Colon (tissue), 2 donors: Measurements from ENCODE around the gene COLGALT1.
"Not testable (repeated sequence)": the region's sequence is repeated elsewhere in the genome, so short reads cannot be mapped to it uniquely, and the experiment has no call there.

Experiments
- FAIRE-seq: peaks from 2 replicates; lab custom pipeline; 2012; peaks lifted over from hg19 to GRCh38; lab: Jason Lieb, UNC
- donor health status: control.
- donor health status: control.

COLGALT1 gene

DNA sequence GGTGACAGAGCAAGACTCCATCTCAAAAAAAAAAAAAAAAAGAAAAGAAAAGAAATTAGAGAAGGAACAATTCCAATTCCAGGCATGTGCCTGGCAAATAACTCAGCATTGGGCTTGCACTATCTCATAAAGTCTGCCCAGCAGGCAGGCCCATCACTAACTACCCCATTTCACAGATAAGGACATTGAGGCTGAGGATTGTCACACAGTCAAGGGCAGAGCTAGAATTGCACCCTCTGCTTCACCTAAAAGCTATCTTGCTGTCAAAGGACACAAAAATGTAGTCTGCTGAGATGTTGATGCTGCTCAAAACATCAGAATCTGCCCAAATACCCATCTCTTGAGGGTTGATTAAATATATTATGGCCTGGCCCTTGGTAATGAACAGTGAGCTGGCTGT lies 20.7 kb upstream of the COLGALT1 start:
- no peak for FAIRE-seq

DNA sequence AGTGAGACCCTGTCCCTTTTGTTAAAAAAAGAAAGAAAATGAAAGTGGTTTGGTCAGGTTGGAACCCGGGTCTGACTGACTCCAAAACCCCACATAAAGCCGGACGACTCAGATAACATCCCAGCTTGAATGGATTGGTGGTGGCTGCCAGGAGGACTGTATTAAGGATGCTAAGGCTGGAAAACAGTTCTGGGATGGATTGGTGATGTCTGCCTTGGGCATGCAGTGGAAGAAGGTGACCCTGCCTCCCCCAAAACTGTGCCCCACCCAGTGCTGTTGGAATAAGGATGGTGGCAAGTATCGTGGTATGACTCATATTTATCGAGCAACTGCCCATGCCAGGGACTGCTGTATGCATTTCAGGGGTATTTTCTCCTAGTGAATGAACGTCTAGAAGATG lies 18.5 kb upstream of the COLGALT1 start:
- FAIRE-seq = no peak

GRCh38 chr19:17538684-17539237 lies 16.7 kb upstream of the COLGALT1 start:
- FAIRE-seq = no peak

DNA sequence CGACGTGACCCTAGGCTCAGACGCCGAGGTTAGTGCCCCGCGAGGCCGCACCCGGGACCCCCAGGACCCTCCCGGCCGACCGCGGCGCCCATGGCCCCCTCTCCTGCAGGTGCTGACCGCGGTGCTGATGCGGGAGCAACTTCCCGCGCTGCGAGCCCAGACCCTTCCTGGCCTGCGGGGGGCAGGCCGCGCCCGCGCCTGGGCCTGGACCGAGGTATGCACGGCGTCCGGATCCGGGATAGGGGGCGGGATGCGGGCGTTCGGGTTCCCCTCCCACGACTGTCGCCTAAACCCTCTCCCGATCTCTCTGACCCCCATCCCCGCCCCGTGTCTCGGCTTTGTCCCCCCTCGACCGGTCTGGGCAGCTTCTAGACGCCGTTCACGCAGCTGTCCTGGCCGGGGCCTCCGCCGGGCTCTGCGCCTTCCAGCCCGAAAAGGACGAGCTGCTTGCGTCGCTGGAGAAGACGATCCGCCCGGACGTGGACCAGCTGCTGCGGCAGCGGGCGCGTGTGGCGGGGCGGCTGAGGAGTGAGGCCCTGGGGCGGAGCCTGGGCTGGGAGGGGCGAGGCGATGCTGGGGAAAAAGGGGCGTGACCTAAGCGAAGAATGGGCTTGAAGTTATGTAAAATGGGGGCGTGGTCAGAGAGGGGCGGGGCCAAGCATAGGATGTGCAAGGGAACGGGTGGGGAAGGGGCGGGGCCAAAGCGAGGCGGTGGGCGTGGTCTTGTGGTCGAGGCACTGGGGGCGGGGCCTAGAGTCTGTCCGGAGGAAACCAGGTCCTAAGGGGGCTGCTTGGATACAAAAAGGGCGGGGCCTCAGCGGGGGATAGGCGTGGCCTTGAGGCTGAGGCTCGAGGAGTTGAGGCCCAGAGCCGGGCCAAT lies 16.0 kb upstream of the COLGALT1 start:
- FAIRE-seq = no peak

DNA sequence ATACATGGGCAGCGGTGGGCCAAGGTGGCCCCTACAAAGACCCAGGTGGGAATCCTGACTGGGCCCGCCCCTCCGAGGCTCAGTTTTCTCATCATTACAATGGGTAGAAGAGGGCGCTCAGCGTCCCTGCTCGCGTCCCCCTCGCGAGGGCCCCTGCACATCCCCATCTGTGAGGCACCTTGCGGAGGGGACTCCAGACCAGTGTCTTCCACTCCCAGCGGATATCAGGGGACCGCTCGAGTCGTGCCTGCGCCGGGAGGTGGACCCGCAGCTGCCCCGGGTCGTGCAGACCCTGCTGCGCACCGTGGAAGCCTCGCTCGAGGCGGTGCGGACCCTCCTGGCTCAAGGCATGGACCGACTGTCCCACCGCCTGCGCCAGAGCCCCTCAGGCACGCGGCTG lies 15.3 kb upstream of the COLGALT1 start:
- FAIRE-seq = no peak

DNA sequence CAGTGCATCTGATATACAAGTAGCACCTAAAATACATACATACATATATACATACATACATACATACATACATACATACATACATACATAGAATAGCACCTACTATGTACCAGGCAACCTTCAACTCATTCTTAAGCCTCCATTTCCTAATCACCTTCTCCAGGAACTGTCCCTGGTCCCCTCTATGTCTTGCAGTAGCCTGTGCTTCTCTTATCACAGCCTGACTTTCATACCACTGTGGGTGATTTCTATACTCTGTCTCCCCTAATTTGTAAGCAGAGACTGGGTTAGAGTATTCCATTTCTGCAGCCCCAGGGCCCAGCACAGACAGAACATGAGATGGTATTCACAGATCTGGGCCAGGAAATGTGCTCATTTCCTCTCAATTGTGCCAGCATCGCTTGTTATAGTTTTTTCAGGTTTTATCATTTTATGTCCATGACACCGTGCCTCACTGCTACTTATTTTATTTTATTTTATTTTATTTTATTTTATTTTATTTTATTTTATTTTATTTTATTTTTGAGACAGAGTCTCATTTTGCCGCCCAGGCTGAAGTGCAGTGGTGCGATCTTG lies 14.2 kb upstream of the COLGALT1 start:
- no peak for FAIRE-seq

DNA sequence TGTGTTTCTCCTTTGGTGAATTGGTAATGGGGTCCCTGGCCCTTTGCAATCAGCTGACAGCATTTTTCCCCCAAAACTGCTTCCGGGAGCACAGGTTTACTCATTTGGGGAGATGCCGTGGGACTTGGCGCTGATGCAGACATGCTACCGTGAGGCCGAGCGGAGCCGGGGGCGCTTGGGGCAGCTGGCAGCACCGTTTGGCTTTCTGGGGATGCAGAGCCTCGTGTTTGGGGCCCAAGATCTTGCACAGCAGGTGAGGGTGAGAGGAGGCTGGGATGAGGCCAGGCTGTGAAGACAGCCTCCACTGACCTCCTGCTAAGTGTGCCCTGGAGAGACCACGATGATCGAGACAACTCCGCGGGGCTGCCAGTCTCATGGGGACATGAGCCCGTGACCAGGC lies 13.4 kb upstream of the COLGALT1 start:
- FAIRE-seq = no peak

- no peak for FAIRE-seq
These were observed 12.5 kb upstream of the COLGALT1 start for GRCh38 chr19:17542793-17543582.

DNA sequence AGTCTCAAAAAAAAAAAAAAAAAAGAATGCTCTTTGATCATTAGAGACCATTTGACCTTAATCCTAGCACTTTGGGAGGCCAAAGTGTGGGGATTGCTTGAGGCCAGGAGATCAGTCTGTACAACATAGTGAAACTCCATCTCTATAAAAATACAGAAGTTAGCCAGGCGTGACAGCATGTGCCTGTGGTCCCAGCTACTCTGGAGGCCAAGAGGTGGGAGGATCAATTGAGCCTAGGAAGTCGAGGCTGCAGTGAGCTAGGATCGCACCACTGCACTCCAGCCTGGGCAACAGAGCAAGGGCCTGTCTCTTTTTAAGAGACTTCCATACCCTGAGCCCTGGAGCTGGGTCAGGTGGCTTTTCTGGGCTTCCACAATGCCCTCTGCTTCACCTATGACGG lies 11.5 kb upstream of the COLGALT1 start:
- no peak for FAIRE-seq

- FAIRE-seq = no peak
These were observed 11.0 kb upstream of the COLGALT1 start for GRCh38 chr19:17544418-17544817.

- no peak for FAIRE-seq
These were observed 7.3 kb upstream of the COLGALT1 start for GRCh38 chr19:17548145-17548544.

- no peak for FAIRE-seq
These were observed 6.2 kb upstream of the COLGALT1 start for GRCh38 chr19:17549085-17549740.

DNA sequence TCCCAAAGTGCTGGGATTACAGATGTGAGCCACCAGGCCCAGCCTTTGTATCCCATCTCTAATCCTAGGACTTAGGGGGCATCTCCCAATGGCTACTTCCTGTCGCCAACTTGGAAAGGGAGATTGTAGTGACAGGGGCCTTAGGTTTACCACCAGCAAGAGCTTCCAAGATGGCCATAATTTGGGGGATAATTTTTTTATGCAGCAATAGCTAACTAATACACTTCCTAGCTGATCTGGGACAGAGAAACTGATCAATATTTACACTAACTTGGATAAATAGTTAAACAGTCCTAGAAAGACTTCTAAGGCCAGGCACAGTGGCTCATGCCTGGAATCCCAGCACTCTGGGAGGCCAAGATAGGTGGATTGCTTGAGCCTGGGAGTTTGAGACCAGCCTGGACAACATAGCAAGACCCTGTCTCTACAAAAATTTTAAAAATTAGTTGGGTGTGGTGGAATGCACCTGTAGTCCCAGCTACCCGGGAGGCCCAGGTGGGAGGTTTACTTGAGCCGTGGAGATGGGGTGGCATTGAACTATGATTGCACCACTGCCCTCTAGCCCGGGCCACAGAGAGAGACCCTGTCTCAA lies 5.3 kb upstream of the COLGALT1 start:
- FAIRE-seq = no peak

GRCh38 chr19:17552735-17553134 lies 2.7 kb upstream of the COLGALT1 start:
- FAIRE-seq = not testable (repeated sequence)

DNA sequence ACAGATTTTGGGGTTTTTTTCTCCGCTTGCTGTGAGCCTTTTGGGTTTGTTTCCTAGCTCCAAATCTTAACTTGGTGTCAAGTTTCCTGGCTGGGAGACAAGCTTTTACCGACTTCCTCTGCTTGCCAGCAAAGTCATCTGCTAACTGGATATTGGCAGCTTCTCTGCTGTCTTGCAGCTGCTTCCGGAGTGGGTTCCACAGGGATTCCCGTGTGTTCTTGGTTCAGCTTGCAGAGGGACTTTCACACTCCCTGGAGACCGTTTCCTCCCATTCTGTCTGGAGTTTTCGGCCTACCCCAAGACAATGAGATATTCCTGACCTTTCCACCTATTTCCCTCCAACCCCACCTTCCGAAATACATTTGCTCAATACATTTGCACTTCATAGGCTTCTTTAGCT lies 2.2 kb upstream of the COLGALT1 start:
- no peak for FAIRE-seq

- no peak for FAIRE-seq
These were observed 425 bp upstream of the COLGALT1 start for GRCh38 chr19:17554968-17555479.

GRCh38 chr19:17555929-17556813 lies 722 bp downstream of the COLGALT1 start:
- FAIRE-seq = no peak

DNA sequence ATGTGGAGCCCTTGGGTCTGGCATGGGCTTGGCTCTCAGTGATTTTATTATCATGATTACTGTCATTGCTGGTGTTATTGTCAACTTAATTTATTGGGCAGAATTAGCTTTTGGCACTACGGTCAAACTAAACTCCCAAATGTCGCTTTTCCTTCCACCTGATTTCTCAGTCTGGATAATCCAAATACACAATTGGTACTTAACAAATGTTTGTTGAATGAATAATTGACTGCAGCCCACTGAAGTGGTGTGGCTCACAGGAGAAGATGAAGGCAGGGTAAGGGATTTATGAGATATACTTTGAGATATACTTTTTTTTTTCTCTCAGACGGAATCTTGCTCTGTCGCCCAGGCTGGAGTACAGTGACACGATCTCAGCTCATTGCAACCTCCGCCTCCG lies 1.5 kb downstream of the COLGALT1 start:
- no peak for FAIRE-seq

DNA sequence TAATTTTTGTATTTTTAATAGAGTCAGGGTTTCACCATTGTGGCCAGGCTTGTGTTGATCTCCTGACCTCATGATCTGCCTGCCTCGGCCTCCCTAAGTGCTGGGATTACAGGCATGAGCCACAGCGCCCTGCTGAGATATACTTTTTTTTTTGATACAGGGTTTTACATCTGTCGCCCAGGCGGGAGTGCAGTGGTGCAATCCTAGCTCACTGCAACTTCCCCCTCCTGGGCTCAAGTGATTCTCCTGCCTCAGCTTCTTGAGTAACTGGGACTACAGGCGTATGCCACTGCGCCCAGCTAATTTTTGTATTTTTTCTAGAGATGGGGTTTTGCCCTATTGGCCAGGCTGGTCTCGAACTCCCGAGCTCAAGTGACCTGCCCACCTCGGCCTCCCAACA lies 2.0 kb downstream of the COLGALT1 start:
- no peak for FAIRE-seq

GRCh38 chr19:17560205-17560595 lies 4.8 kb downstream of the COLGALT1 start:
- FAIRE-seq = no peak

GRCh38 chr19:17562097-17562496 lies 6.6 kb downstream of the COLGALT1 start:
- FAIRE-seq = no peak
